PFSK-1 (cell line): Measurements from ENCODE around the gene VAMP5.

Experiments
- POLR2AphosphoS5 ChIP-seq: IDR thresholded peaks from 2 replicates; pipeline ENCODE4 v1.6.1; 2012; ENCODE audit warnings: low read depth, mild to moderate bottlenecking, control low read depth, low read length, moderate library complexity
- REST ChIP-seq, 2 experiments: IDR thresholded peaks; 2 replicates each; pipeline versions ENCODE4 v1.6.1 to v1.8.0; 2011 to 2012; ENCODE audit warnings: low read depth in 2 of 2, low read length in 2 of 2, control low read depth in 1 of 2, inconsistent platforms in 1 of 2, mild to moderate bottlenecking in 1 of 2, moderate library complexity in 1 of 2; ENCODE audit not compliant: insufficient read depth in 1 of 2
- SIN3A ChIP-seq: IDR thresholded peaks from 2 replicates; pipeline ENCODE4 v1.6.1; 2012; ENCODE audit warnings: mild to moderate bottlenecking, low read length, moderate library complexity, borderline replicate concordance; ENCODE audit not compliant: insufficient read depth

- no peak for TF ChIP-seq POLR2AphosphoS5
- TF ChIP-seq SIN3A, result no peak; the same call in 1 of the 2 replicates
- no peak for TF ChIP-seq REST (IDR thresholded peaks at IDR 0.05; ENCODE audit: insufficient read depth in 1 of 2, low read depth in 2 of 2, low read length in 2 of 2)
Measured at GRCh38 chr2:85541753-85542457, 42.3 kb upstream of the VAMP5 start.
